Neural progenitor cell (in vitro differentiated cells): Measurements from ENCODE around the gene ENO1. TPM values are rescaled to one million over a fixed set of nuclear protein-coding genes. Genes with fewer than 3 reads are reported as not detected.

Experiments used
- DNase-seq: peaks from one replicate; pipeline ENCODE4 v3.0.0-alpha.2; 2016; ENCODE audit warnings: low spot score
- H2AFZ ChIP-seq: fragments of 200-600 bp; sonication (generic); replicated peaks from 2 replicates; pipeline ENCODE4 v1.6.1; 2016; ENCODE audit warnings: antibody characterized with exemption
- H3F3A ChIP-seq: fragments of 200-600 bp; sonication (generic); 2 replicates; pipeline ENCODE4 v1.6.1; 2016; ENCODE audit warnings: antibody characterized with exemption, low read depth
- H3K27ac ChIP-seq: fragments of 200-600 bp; sonication (generic); 2 replicates; pipeline ENCODE4 v1.5.1; 2016; ENCODE audit warnings: mild to moderate bottlenecking
- H3K27me3 ChIP-seq: fragments of 200-600 bp; sonication (generic); 2 replicates; pipeline ENCODE4 v1.6.1; 2016; ENCODE audit warnings: mild to moderate bottlenecking, moderate library complexity
- H3K36me3 ChIP-seq: fragments of 200-600 bp; sonication (generic); 2 replicates; pipeline ENCODE4 v1.5.1; 2016
- H3K4me1 ChIP-seq: fragments of 200-600 bp; sonication (generic); 2 replicates; pipeline ENCODE4 v1.6.1; 2016; ENCODE audit warnings: mixed run types
- H3K4me2 ChIP-seq: fragments of 200-600 bp; sonication (generic); 2 replicates; pipeline ENCODE4 v1.6.1; 2016
- H3K4me3 ChIP-seq: fragments of 200-600 bp; sonication (generic); 2 replicates; pipeline ENCODE4 v1.5.1; 2016
- H3K79me2 ChIP-seq: fragments of 200-600 bp; sonication (generic); 2 replicates; pipeline ENCODE4 v1.6.1; 2016; ENCODE audit warnings: low read depth
- H3K9ac ChIP-seq: fragments of 200-600 bp; sonication (generic); 2 replicates; pipeline ENCODE4 v1.6.1; 2016
- H3K9me3 ChIP-seq: fragments of 200-600 bp; sonication (generic); 2 replicates; pipeline ENCODE4 v1.5.1; 2016; ENCODE audit warnings: low read depth
- H4K20me1 ChIP-seq: fragments of 200-600 bp; sonication (generic); 2 replicates; pipeline ENCODE4 v1.6.1; 2016; ENCODE audit warnings: low read depth
- H3K27ac Mint-ChIP-seq: 3 replicates; pipeline ENCODE4 v1.8.0; 2021; ENCODE audit warnings: mixed read lengths
- H3K27me3 Mint-ChIP-seq: 2 replicates; pipeline ENCODE4 v1.8.0; 2022; ENCODE audit warnings: low read depth, mild to moderate bottlenecking, inconsistent platforms, moderate library complexity, mixed read lengths; ENCODE audit not compliant: insufficient read depth
- H3K36me3 Mint-ChIP-seq: 3 replicates; pipeline ENCODE4 v1.8.0; 2021; ENCODE audit warnings: mixed read lengths
- H3K4me1 Mint-ChIP-seq: 3 replicates; pipeline ENCODE4 v1.8.0; 2021; ENCODE audit warnings: mixed read lengths
- H3K4me3 Mint-ChIP-seq: 3 replicates; pipeline ENCODE4 v1.8.0; 2021; ENCODE audit warnings: mild to moderate bottlenecking, moderate library complexity, mixed read lengths
- H3K9me3 Mint-ChIP-seq: 3 replicates; pipeline ENCODE4 v1.8.0; 2020; ENCODE audit warnings: mixed read lengths
- CTCF ChIP-seq: fragments of 200-600 bp; sonication (generic); IDR thresholded peaks from 2 replicates; pipeline ENCODE4 v1.5.1; 2017; ENCODE audit warnings: antibody characterized with exemption, mild to moderate bottlenecking
- EZH2 ChIP-seq: fragments of 200-600 bp; sonication (generic); IDR thresholded peaks from 2 replicates; pipeline ENCODE4 v1.6.1; 2017; ENCODE audit warnings: antibody characterized with exemption, mild to moderate bottlenecking, moderate library complexity
- EZH2phosphoT487 ChIP-seq: fragments of 200-600 bp; sonication (generic); IDR thresholded peaks from 2 replicates; pipeline ENCODE4 v1.6.1; 2017; ENCODE audit warnings: antibody characterized with exemption
- total RNA-seq: library from RNA; depleted of rRNA; stranded (reverse); fragments of >200 nt; gene quantifications from 2 replicates; pipeline ENCODE4 v1.2.3, GENCODE V29; 2015; ENCODE audit warnings: low replicate concordance

Gene ENO1
- total RNA-seq, 1 donor from 2014 or later, result 1,414 TPM

- no peaks in the 10 kb centered on the region for H3K27me3 ChIP-seq
- no peaks in the 10 kb centered on the region for H3F3A ChIP-seq
- Mint-ChIP-seq H3K27me3 (peaks cover 11% of the 10 kb centered on the region), H3K9me3 (peaks cover 17% of the 10 kb centered on the region), H3K36me3 (no peaks in the 10 kb centered on the region), H3K4me3 (no peak overlapping the region), H3K27ac (no peak overlapping the region), H3K4me1 (peaks cover 18% of the 10 kb centered on the region)
- no peak overlapping the region for H3K27ac ChIP-seq
- no peak overlapping the region for H3K9ac ChIP-seq
- H3K4me2 ChIP-seq, result no peak overlapping the region
- H2AFZ ChIP-seq, result no peak overlapping the region
- no peaks in the 10 kb centered on the region for H3K9me3 ChIP-seq
- H3K79me2 ChIP-seq, result no peaks in the 10 kb centered on the region
- H4K20me1 ChIP-seq, result no peaks in the 10 kb centered on the region
- no peaks in the 10 kb centered on the region for H3K36me3 ChIP-seq
- TF ChIP-seq CTCF (no peak), EZH2phosphoT487 (no peak), EZH2 (no peak)
- DNase-seq, result no peak
- no peaks in the 10 kb centered on the region for H3K4me1 ChIP-seq
- no peak overlapping the region for H3K4me3 ChIP-seq
Observed at GRCh38 chr1:8841395-8841794, 37.1 kb downstream of the ENO1 start.

- H3K27ac Mint-ChIP-seq, result no peak overlapping the region
- H3K36me3 Mint-ChIP-seq, result no peaks in the 10 kb centered on the region
Observed at GRCh38 chr1:8839990-8840389, 38.5 kb downstream of the ENO1 start.

GRCh38 chr1:8835941-8836643 is 42.4 kb downstream of the ENO1 start:
- H3K4me1 ChIP-seq, result no peaks in the 10 kb centered on the region
- no peaks in the 10 kb centered on the region for H3K36me3 Mint-ChIP-seq
- no peaks in the 10 kb centered on the region for H3K79me2 ChIP-seq
- H3K27me3 ChIP-seq, result no peaks in the 10 kb centered on the region
- H3K9me3 ChIP-seq, result no peaks in the 10 kb centered on the region
- no peaks in the 10 kb centered on the region for H3F3A ChIP-seq
- no peak overlapping the region for H3K4me2 ChIP-seq
- H4K20me1 ChIP-seq, result no peaks in the 10 kb centered on the region
- DNase-seq, result no peak
- H3K36me3 ChIP-seq, result no peaks in the 10 kb centered on the region
- no peak overlapping the region for H2AFZ ChIP-seq
- no peak overlapping the region for H3K9ac ChIP-seq
- H3K27ac Mint-ChIP-seq, result no peak overlapping the region
- TF ChIP-seq EZH2phosphoT487 (no peak), EZH2 (no peak), CTCF (no peak)
- H3K4me1 Mint-ChIP-seq, result peaks cover 9% of the 10 kb centered on the region
- H3K4me3 ChIP-seq, result no peak overlapping the region
- H3K4me3 Mint-ChIP-seq, result no peak overlapping the region
- H3K27ac ChIP-seq, result no peak overlapping the region
- H3K27me3 Mint-ChIP-seq, result peaks cover 11% of the 10 kb centered on the region
- peaks cover 10% of the 10 kb centered on the region for H3K9me3 Mint-ChIP-seq

More at GRCh38 chr1:8839990-8840389, 38.5 kb downstream of the ENO1 start:
- peaks cover 10% of the 10 kb centered on the region for H3K27me3 Mint-ChIP-seq
- Histone ChIP-seq H3F3A (no peaks in the 10 kb centered on the region), H3K79me2 (no peaks in the 10 kb centered on the region), H3K27ac (no peak overlapping the region), H3K9me3 (no peaks in the 10 kb centered on the region), H4K20me1 (no peaks in the 10 kb centered on the region), H3K36me3 (no peaks in the 10 kb centered on the region), H3K27me3 (no peaks in the 10 kb centered on the region), H3K9ac (no peak overlapping the region), H2AFZ (no peak overlapping the region), H3K4me3 (no peak overlapping the region), H3K4me2 (no peak overlapping the region), H3K4me1 (no peaks in the 10 kb centered on the region)
- TF ChIP-seq CTCF (no peak), EZH2phosphoT487 (no peak), EZH2 (no peak)
- H3K4me3 Mint-ChIP-seq, result no peak overlapping the region
- no peak for DNase-seq
- peaks cover 17% of the 10 kb centered on the region for H3K4me1 Mint-ChIP-seq
- H3K9me3 Mint-ChIP-seq, result peaks cover 17% of the 10 kb centered on the region
